MM.1S (cell line): ENCODE data around the gene HYAL1.

Experiments
- DNase-seq: peaks from one replicate; pipeline ENCODE4 v3.0.0-alpha.2; 2015
- H2AFZ ChIP-seq: fragments of 300-600 bp; sonication (generic); 2 replicates; pipeline ENCODE4 v1.6.0; 2016; ENCODE audit warnings: antibody characterized with exemption, low read length
- H3F3A ChIP-seq: fragments of 300-600 bp; sonication (generic); 2 replicates; pipeline ENCODE4 v1.6.1; 2016; ENCODE audit warnings: mild to moderate bottlenecking, antibody characterized with exemption, low read length, moderate library complexity, mixed read lengths; ENCODE audit not compliant: insufficient read depth
- H3K27ac ChIP-seq: fragments of 300-600 bp; sonication (generic); 2 replicates; pipeline ENCODE4 v1.5.1; 2016; ENCODE audit warnings: mild to moderate bottlenecking, low read length
- H3K27me3 ChIP-seq: fragments of 300-600 bp; sonication (generic); replicated peaks from 2 replicates; pipeline ENCODE4 v1.6.0; 2016; ENCODE audit warnings: low read length; ENCODE audit not compliant: insufficient read depth
- H3K36me3 ChIP-seq: fragments of 300-600 bp; sonication (generic); replicated peaks from 2 replicates; pipeline ENCODE4 v1.6.1; 2016; ENCODE audit warnings: mild to moderate bottlenecking, low read length, mixed read lengths; ENCODE audit not compliant: insufficient read depth
- H3K4me1 ChIP-seq: fragments of 300-600 bp; sonication (generic); 2 replicates; pipeline ENCODE4 v1.6.1; 2016; ENCODE audit warnings: low read length, mixed read lengths
- H3K4me2 ChIP-seq: fragments of 300-600 bp; sonication (generic); 2 replicates; pipeline ENCODE4 v1.6.0; 2016; ENCODE audit warnings: low read depth, low read length
- H3K4me3 ChIP-seq: fragments of 300-600 bp; sonication (generic); 2 replicates; pipeline ENCODE4 v1.5.1; 2016; ENCODE audit warnings: low read length, mixed read lengths
- H3K79me2 ChIP-seq: fragments of 300-600 bp; sonication (generic); 2 replicates; pipeline ENCODE4 v1.6.1; 2016; ENCODE audit warnings: mixed run types, low read length, mixed read lengths
- H3K9ac ChIP-seq: fragments of 300-600 bp; sonication (generic); 2 replicates; pipeline ENCODE4 v1.6.1; 2016; ENCODE audit warnings: low read length, mixed read lengths
- H3K9me2 ChIP-seq: fragments of 300-600 bp; sonication (generic); replicated peaks from 2 replicates; pipeline ENCODE4 v1.6.1; 2016; ENCODE audit warnings: mild to moderate bottlenecking, low read length, mixed read lengths; ENCODE audit not compliant: insufficient read depth
- H3K9me3 ChIP-seq: fragments of 300-600 bp; sonication (generic); replicated peaks from 2 replicates; pipeline ENCODE4 v1.6.1; 2016; ENCODE audit warnings: mild to moderate bottlenecking, low read length, mixed read lengths; ENCODE audit not compliant: insufficient read depth
- H4K20me1 ChIP-seq: fragments of 300-600 bp; sonication (generic); 2 replicates; pipeline ENCODE4 v1.6.1; 2016; ENCODE audit warnings: mild to moderate bottlenecking, low read length, moderate library complexity, mixed read lengths; ENCODE audit not compliant: insufficient read depth
- CTCF ChIP-seq: fragments of 300-600 bp; sonication (generic); IDR thresholded peaks from 2 replicates; pipeline ENCODE4 v1.5.1; 2016; ENCODE audit warnings: antibody characterized with exemption, low read length, mixed read lengths
- EZH2 ChIP-seq: fragments of 300-600 bp; sonication (generic); optimal IDR thresholded peaks from 2 replicates; pipeline ENCODE3; 2017; ENCODE audit warnings: low read depth, mild to moderate bottlenecking, antibody characterized with exemption, low read length, mixed read lengths
- EZH2phosphoT487 ChIP-seq: fragments of 300-600 bp; sonication (generic); IDR thresholded peaks from 2 replicates; pipeline ENCODE4 v1.6.1; 2018; ENCODE audit warnings: antibody characterized with exemption, low read length

Gene HYAL1

GRCh38 chr3:50302095-50303012, 1.0 kb downstream of the HYAL1 start:
- TF ChIP-seq EZH2phosphoT487 (no peak), EZH2 (no peak), CTCF (no peak)
- H3K27ac ChIP-seq, result no peak overlapping the region
- no peaks in the 10 kb centered on the region for H3K9me3 ChIP-seq
- no peak overlapping the region for H3K4me3 ChIP-seq
- peaks cover 4% of the 10 kb centered on the region; the same call in 1 of the 2 replicates for H3F3A ChIP-seq
- no peak for DNase-seq
- H3K36me3 ChIP-seq, result no peaks in the 10 kb centered on the region
- H3K9me2 ChIP-seq, result no peaks in the 10 kb centered on the region
- H3K79me2 ChIP-seq, result peaks cover 11% of the 10 kb centered on the region; the same call in 1 of the 2 replicates
- no peaks in the 10 kb centered on the region for H3K27me3 ChIP-seq
- no peak overlapping the region for H3K4me2 ChIP-seq
- no peak overlapping the region for H3K9ac ChIP-seq
- peaks cover 12% of the 10 kb centered on the region; the same call in 1 of the 2 replicates for H3K4me1 ChIP-seq
- H2AFZ ChIP-seq, result no peak overlapping the region
- no peaks in the 10 kb centered on the region for H4K20me1 ChIP-seq

DNA sequence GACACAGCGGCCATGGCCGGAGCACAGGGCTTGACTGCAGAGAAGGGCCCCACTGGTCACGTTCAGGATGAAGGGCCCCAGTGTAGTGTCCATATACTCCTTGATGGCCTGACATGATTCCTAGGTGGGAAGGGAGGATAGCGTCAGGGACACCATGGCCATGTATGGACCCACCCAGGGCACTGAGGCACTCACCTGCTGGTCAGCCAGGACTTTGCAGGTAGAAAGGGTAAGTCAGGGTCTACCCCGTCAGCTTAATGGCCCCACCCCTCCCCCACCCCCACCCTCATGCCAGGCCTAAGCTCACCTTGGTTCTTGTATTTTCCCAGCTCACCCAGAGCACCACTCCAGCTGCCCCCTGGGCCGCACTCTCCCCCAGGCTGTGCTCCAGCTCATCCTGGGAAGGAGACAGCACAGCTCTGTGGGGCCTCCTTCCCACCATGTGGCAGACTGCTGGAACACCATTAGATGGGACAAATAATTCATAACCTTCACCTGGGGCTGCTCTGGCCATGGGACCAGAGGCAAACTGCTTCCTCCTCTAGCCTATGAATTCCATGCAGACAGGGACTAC, 2.6 kb downstream of the HYAL1 start:
- H3K4me2 ChIP-seq, result peak overlapping the region; percentile 94; the same call in 1 of the 2 replicates
- H3K4me3 ChIP-seq, result no peak overlapping the region
- no peaks in the 10 kb centered on the region for H4K20me1 ChIP-seq
- H3F3A ChIP-seq, result peaks cover 4% of the 10 kb centered on the region; the same call in 1 of the 2 replicates
- no peaks in the 10 kb centered on the region for H3K9me3 ChIP-seq
- peaks cover 11% of the 10 kb centered on the region; the same call in 1 of the 2 replicates for H3K79me2 ChIP-seq
- H3K27ac ChIP-seq, result no peak overlapping the region
- DNase-seq, result no peak
- no peak overlapping the region for H3K9ac ChIP-seq
- H3K9me2 ChIP-seq, result no peaks in the 10 kb centered on the region
- TF ChIP-seq EZH2 (no peak), CTCF (no peak), EZH2phosphoT487 (no peak)
- H3K4me1 ChIP-seq, result peaks cover 12% of the 10 kb centered on the region; the same call in 1 of the 2 replicates
- H3K27me3 ChIP-seq, result no peaks in the 10 kb centered on the region
- H2AFZ ChIP-seq, result no peak overlapping the region
- no peaks in the 10 kb centered on the region for H3K36me3 ChIP-seq

- Histone ChIP-seq H2AFZ (peak overlapping the region; percentile 87), H3F3A (peaks cover 4% of the 10 kb centered on the region; the same call in 1 of the 2 replicates), H3K27ac (peak overlapping the region; percentile 55; the same call in 1 of the 2 replicates), H3K9me2 (no peaks in the 10 kb centered on the region), H3K79me2 (peaks cover 11% of the 10 kb centered on the region; the same call in 1 of the 2 replicates), H4K20me1 (no peaks in the 10 kb centered on the region), H3K9ac (peak overlapping the region; percentile 80), H3K4me3 (peak overlapping the region; percentile 72), H3K27me3 (no peaks in the 10 kb centered on the region), H3K9me3 (no peaks in the 10 kb centered on the region), H3K4me1 (peaks cover 12% of the 10 kb centered on the region; the same call in 1 of the 2 replicates), H3K4me2 (peak overlapping the region; percentile 94), H3K36me3 (no peaks in the 10 kb centered on the region)
- TF ChIP-seq EZH2, result no peak
- no peak for TF ChIP-seq EZH2phosphoT487
- no peak for TF ChIP-seq CTCF
- no peak for DNase-seq
These were observed 3.3 kb downstream of the HYAL1 start for GRCh38 chr3:50299929-50300680.
